Measurements from ENCODE around the gene CYCS. TPM values are rescaled to one million over a fixed set of nuclear protein-coding genes. Genes with fewer than 3 reads are reported as not detected.
A peak's percentile ranks its signal among the peaks of the same experiment; 100 is the strongest.
"Not testable (repeated sequence)": the region's sequence is repeated elsewhere in the genome, so short reads cannot be mapped to it uniquely, and the experiment has no call there.

CYCS gene
- 280 and 290 TPM in 2 replicates for total RNA-seq

GRCh38 chr7:25125137-25125946 is at the start of gene CYCS:
Gene CYCS (minus strand): TSS chr7:25125260. CDS start chr7:25124119, 1,141 bp downstream.
- intact Hi-C loops (cut with micrococcal nuclease), result loop anchor here (1.0 to 10.0 kb wide), 6 partner anchors 35 to 1828 kb away; partner anchors contain the start of genes CCDC126, MALSU1 and PALS2
- peak; percentile 100 for DNase-seq
- Mint-ChIP-seq H3K9me3 (no peaks in the 10 kb centered on the region), H3K36me3 (ENCODE audit: low read depth) (peaks cover 43% of the 10 kb centered on the region), H3K27ac (peak within 1 kb of the TSS; percentile 95), H3K27me3 (no peaks in the 10 kb centered on the region), H3K4me3 (peak within 1 kb of the TSS; percentile 96), H3K4me1 (peaks cover 31% of the 10 kb centered on the region)

GRCh38 chr7:25173184-25173583 is 48.1 kb upstream of the CYCS start:
- DNase-seq, result no peak
- no peak overlapping the region for H3K27ac Mint-ChIP-seq
- H3K4me1 Mint-ChIP-seq, result peaks cover 5% of the 10 kb centered on the region
- H3K9me3 Mint-ChIP-seq, result peaks cover 4% of the 10 kb centered on the region
- intact Hi-C loops (cut with micrococcal nuclease), result no loop called here
- H3K36me3 Mint-ChIP-seq (ENCODE audit: low read depth), result peaks cover 6% of the 10 kb centered on the region
- H3K27me3 Mint-ChIP-seq, result no peaks in the 10 kb centered on the region
- H3K4me3 Mint-ChIP-seq, result no peak overlapping the region

- no peak for DNase-seq
- intact Hi-C loops (cut with micrococcal nuclease), result no loop called here
- H3K4me3 Mint-ChIP-seq, result no peak overlapping the region
- H3K36me3 Mint-ChIP-seq (ENCODE audit: low read depth), result peaks cover 3% of the 10 kb centered on the region
- H3K9me3 Mint-ChIP-seq, result peaks cover 4% of the 10 kb centered on the region
- no peaks in the 10 kb centered on the region for H3K27me3 Mint-ChIP-seq
- no peaks in the 10 kb centered on the region for H3K4me1 Mint-ChIP-seq
- H3K27ac Mint-ChIP-seq, result no peak overlapping the region
Measured at GRCh38 chr7:25171516-25171915, 46.5 kb upstream of the CYCS start.

- H3K4me3 Mint-ChIP-seq, result no peak overlapping the region
- no peak overlapping the region for H3K27ac Mint-ChIP-seq
- H3K27me3 Mint-ChIP-seq, result no peaks in the 10 kb centered on the region
- no peak for DNase-seq
- H3K4me1 Mint-ChIP-seq, result no peaks in the 10 kb centered on the region
- intact Hi-C loops (cut with micrococcal nuclease), result no loop called here
- H3K9me3 Mint-ChIP-seq, result peaks cover 4% of the 10 kb centered on the region
- H3K36me3 Mint-ChIP-seq (ENCODE audit: low read depth), result peaks cover 3% of the 10 kb centered on the region
Measured at GRCh38 chr7:25171071-25171470, 46.0 kb upstream of the CYCS start.

- intact Hi-C loops (cut with micrococcal nuclease), result no loop called here
Measured at GRCh38 chr7:25169683-25170082, 44.6 kb upstream of the CYCS start.

GRCh38 chr7:25168145-25168544 is 43.1 kb upstream of the CYCS start:
- Mint-ChIP-seq H3K4me1 (no peaks in the 10 kb centered on the region), H3K27ac (no peak overlapping the region), H3K4me3 (no peak overlapping the region), H3K9me3 (peaks cover 4% of the 10 kb centered on the region), H3K36me3 (ENCODE audit: low read depth) (peaks cover 3% of the 10 kb centered on the region), H3K27me3 (no peaks in the 10 kb centered on the region)
- no peak for DNase-seq
- intact Hi-C loops (cut with micrococcal nuclease), result no loop called here

More at GRCh38 chr7:25169683-25170082, 44.6 kb upstream of the CYCS start:
- Mint-ChIP-seq H3K4me1 (no peaks in the 10 kb centered on the region), H3K27me3 (no peaks in the 10 kb centered on the region), H3K4me3 (no peak overlapping the region), H3K27ac (no peak overlapping the region), H3K9me3 (peaks cover 4% of the 10 kb centered on the region), H3K36me3 (ENCODE audit: low read depth) (peaks cover 3% of the 10 kb centered on the region)
- DNase-seq, result no peak

- H3K36me3 Mint-ChIP-seq (ENCODE audit: low read depth), result peaks cover 3% of the 10 kb centered on the region
- no peak overlapping the region for H3K27ac Mint-ChIP-seq
- no peaks in the 10 kb centered on the region for H3K4me1 Mint-ChIP-seq
- no peaks in the 10 kb centered on the region for H3K27me3 Mint-ChIP-seq
- H3K9me3 Mint-ChIP-seq, result peaks cover 4% of the 10 kb centered on the region
- no peak overlapping the region for H3K4me3 Mint-ChIP-seq
- DNase-seq, result no peak
- intact Hi-C loops (cut with micrococcal nuclease), result no loop called here
Measured at GRCh38 chr7:25167262-25167843, 42.3 kb upstream of the CYCS start.

GRCh38 chr7:25159983-25160596 is 35.0 kb upstream of the CYCS start:
- H3K27ac Mint-ChIP-seq; H3K4me3 Mint-ChIP-seq; H3K4me1 Mint-ChIP-seq; H3K9me3 Mint-ChIP-seq; H3K27me3 Mint-ChIP-seq; H3K36me3 Mint-ChIP-seq (ENCODE audit: low read depth): not testable (repeated sequence)
- peak; percentile 76 for DNase-seq
- intact Hi-C loops (cut with micrococcal nuclease), result loop anchor here (2.0 kb wide), 1 partner anchor 35 kb away; the partner anchor contains the start of gene CYCS

GRCh38 chr7:25158966-25159365 is 33.9 kb upstream of the CYCS start:
- H3K27ac Mint-ChIP-seq, result no peak overlapping the region
- intact Hi-C loops (cut with micrococcal nuclease), result no loop called here
- H3K9me3 Mint-ChIP-seq, result no peaks in the 10 kb centered on the region
- peak; percentile 39 for DNase-seq
- H3K27me3 Mint-ChIP-seq, result no peaks in the 10 kb centered on the region
- no peak overlapping the region for H3K4me3 Mint-ChIP-seq
- H3K36me3 Mint-ChIP-seq (ENCODE audit: low read depth), result no peaks in the 10 kb centered on the region
- peaks cover 4% of the 10 kb centered on the region for H3K4me1 Mint-ChIP-seq

GRCh38 chr7:25151773-25152172 is 26.7 kb upstream of the CYCS start:
- Mint-ChIP-seq H3K4me3 (no peak overlapping the region), H3K27ac (peak overlapping the region; percentile 30), H3K27me3 (no peaks in the 10 kb centered on the region), H3K4me1 (peaks cover 9% of the 10 kb centered on the region), H3K36me3 (ENCODE audit: low read depth) (peaks cover 5% of the 10 kb centered on the region), H3K9me3 (no peaks in the 10 kb centered on the region)
- intact Hi-C loops (cut with micrococcal nuclease), result no loop called here
- DNase-seq, result no peak

GRCh38 chr7:25149836-25150235 is 24.8 kb upstream of the CYCS start:
- intact Hi-C loops (cut with micrococcal nuclease), result no loop called here
- H3K27me3 Mint-ChIP-seq, result no peaks in the 10 kb centered on the region
- H3K27ac Mint-ChIP-seq, result peak overlapping the region; percentile 19
- no peak overlapping the region for H3K4me3 Mint-ChIP-seq
- H3K36me3 Mint-ChIP-seq (ENCODE audit: low read depth), result peaks cover 5% of the 10 kb centered on the region
- no peak for DNase-seq
- H3K4me1 Mint-ChIP-seq, result peaks cover 9% of the 10 kb centered on the region
- H3K9me3 Mint-ChIP-seq, result no peaks in the 10 kb centered on the region

GRCh38 chr7:25148772-25149575 is 23.9 kb upstream of the CYCS start:
- no peak overlapping the region for H3K4me3 Mint-ChIP-seq
- peaks cover 9% of the 10 kb centered on the region for H3K4me1 Mint-ChIP-seq
- H3K9me3 Mint-ChIP-seq, result no peaks in the 10 kb centered on the region
- no peaks in the 10 kb centered on the region for H3K27me3 Mint-ChIP-seq
- peaks cover 5% of the 10 kb centered on the region for H3K36me3 Mint-ChIP-seq (ENCODE audit: low read depth)
- H3K27ac Mint-ChIP-seq, result no peak overlapping the region
- no peak for DNase-seq
- intact Hi-C loops (cut with micrococcal nuclease), result no loop called here

- H3K4me1 Mint-ChIP-seq, result no peaks in the 10 kb centered on the region
- DNase-seq, result no peak
- intact Hi-C loops (cut with micrococcal nuclease), result no loop called here
Measured at GRCh38 chr7:25143763-25144162, 18.7 kb upstream of the CYCS start.

More at GRCh38 chr7:25143763-25144162, 18.7 kb upstream of the CYCS start:
- no peaks in the 10 kb centered on the region for H3K9me3 Mint-ChIP-seq
- peaks cover 1% of the 10 kb centered on the region for H3K36me3 Mint-ChIP-seq (ENCODE audit: low read depth)
- H3K27me3 Mint-ChIP-seq, result no peaks in the 10 kb centered on the region
- no peak overlapping the region for H3K27ac Mint-ChIP-seq
- H3K4me3 Mint-ChIP-seq, result no peak overlapping the region
